Activated gamma-delta T cell treated with anti-CD3 and anti-CD28 coated beads, Interleukin-2, amount 50 U/mL, for 16 hours (primary cell): ENCODE measurements around the gene LIG1.

Source experiments
- DNase-seq: peaks from one replicate; pipeline ENCODE4 v3.0.0-alpha.2; 2020; ENCODE audit warnings: low read depth

The LIG1 gene

DNA sequence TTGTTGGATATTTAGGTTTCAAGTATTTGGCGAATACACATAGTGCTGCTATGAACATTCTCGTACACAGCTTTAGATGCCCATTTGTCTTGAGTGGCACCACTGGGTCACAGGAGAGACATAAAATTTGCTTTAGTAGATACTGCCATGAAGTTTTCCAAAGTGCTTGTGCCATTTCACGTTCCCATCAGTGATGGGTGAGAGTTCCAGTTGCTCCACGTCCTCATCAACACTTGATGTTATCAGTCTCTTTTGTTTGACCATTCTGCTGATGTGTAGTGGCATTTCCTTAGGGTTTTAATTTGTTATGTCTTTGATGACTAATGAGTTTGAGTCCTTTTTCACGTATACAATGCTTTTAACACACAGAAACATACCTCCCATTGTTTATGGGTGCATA lies 11.4 kb upstream of the LIG1 start:
- no peak for DNase-seq

DNA sequence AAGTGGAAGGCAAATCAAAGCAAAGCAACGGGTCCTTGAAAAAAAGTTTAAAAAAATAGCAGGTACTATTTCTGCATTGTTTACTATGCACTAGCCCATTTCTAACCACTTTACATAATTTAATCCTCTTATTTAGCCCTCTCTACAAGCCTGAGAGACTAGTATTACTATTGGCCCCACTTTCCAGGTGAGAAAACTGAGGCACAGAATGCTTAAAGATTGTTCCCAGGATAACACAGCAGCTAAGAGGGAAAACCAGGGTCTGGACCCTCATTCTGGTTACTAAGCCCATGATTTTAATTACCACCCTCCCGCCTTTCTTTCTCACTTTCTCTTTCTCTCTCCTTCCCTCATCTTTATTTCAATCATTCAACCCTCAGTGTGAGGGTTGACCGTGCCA lies 6.1 kb upstream of the LIG1 start:
- DNase-seq = no peak

DNA sequence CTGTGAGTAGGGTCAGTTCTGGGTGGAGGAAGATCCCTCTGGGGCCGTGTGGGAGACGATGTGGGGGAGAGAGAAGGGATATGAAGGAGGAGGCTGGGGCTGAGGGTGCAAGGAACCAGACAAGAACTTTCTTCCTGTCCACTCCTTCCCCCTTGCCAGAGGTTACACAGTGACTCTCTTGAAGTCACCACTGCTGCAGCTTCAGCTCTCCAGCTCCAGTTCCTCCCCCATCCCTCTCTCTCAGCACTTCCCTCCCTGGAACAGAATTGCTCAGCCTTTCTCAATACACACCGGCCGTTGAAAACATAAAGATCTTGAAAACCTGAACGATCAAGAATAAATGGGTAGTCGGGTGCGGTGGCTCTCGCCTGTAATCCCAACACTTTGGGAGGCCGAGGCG lies 5.4 kb upstream of the LIG1 start:
- DNase-seq = no peak

DNA sequence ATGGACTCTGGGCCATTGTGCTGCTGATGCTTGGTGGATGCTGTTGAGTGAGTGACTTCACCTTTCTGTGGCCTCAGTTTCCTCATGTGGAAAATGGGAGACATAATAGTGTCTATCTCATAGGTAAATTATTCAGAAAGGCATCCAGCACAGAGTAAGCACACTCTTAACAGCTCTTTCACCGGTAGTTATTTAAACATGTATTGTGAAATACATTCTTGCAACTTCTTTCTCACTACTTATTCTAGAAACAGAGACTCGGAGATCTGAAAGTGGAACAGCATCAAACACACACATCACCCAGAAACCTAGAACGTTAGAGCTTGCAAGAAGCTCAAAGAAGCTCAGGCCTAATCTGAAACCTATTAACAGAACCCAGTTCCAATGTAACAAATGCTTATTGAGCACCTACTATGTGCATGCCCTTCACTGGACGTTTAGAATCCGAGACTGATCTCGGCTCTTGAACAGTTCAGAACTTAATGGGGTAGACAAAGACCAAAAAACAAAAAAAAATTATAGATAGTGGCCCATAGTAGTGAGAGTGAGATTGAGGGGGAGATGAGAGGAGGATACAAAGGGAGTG lies 4.4 kb upstream of the LIG1 start:
- no peak for DNase-seq

DNA sequence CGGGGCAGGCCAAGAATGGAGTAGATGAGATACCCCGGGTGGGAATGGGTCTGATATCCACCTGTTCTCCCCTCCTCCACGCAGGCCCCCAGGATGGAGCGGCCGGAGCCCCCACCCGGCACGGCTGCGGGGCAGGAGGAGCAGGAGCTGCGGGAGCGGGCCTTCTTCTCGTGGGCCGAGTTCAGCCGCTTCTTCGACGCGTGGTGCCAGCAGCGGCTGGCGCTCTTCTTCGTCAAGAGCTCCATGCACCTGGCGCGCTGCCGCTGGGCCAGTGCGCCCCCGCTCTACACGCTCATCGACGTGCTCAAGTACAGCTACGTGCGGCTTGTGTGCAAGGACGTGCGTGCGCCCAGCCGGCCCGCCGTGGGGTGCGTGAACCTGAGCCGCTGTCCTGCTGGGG lies 1.6 kb upstream of the LIG1 start:
- no peak for DNase-seq

DNA sequence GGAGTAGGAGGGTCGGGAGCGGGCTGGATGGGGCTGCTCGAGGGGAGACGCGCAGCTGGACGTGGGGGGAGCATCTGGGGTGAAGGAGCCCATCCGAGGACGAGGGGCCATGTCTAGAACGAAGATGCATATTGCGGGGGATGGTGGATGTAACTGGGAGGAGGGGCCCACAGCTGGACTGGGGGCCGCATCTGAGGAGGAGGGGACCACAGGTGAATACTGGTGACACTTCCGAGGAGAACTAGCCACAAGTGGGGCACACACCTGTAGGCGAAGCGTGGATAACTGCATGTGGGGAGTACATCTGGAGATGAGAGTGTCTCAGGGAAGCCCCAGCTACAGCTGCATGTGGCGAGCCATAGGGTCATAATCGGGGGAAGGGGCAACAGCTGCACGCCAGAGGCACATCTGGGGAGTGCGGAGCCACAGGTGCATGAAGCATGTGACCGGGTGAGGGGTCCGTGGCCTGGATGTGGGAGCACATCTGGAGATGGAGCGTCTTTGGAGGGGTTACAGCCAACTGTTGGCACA lies 738 bp upstream of the LIG1 start:
- DNase-seq = no peak

DNA sequence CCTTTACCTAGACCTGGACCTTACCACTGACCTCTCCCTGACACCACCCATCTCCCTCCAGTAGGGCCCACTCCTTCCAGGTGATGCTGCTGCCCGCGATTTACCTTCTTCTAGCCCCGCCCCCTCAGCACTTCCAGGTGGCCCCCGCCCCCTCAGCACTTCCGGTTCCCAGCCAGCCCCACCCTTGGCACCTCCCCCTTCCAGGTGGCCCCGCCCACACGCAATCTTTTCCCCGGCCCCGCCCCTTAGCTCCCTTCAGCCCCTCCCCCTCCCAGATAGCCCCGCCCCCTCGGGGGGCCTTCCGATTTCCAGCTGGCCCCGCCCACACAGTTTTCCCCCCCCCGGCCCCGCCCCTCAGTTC lies 586 bp downstream of the LIG1 start:
- peak; percentile 89 for DNase-seq

DNA sequence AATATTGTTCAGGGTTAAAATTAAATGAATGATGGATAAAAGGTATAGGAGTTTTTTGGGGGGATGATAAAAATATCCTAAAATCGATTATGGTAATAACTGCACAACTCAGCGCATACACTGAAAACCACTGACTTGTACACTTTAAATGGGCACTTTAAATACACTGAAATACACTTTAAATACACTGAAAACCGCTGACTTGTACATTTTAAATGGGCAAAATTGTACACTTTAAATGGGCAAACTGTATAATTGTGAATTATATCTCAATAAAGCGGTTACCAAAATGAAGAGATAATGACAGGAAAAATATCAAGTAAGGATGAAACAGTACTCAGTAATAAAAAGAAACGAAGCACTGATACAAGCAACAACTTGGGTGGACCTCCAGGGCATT lies 1.5 kb downstream of the LIG1 start:
- no peak for DNase-seq

DNA sequence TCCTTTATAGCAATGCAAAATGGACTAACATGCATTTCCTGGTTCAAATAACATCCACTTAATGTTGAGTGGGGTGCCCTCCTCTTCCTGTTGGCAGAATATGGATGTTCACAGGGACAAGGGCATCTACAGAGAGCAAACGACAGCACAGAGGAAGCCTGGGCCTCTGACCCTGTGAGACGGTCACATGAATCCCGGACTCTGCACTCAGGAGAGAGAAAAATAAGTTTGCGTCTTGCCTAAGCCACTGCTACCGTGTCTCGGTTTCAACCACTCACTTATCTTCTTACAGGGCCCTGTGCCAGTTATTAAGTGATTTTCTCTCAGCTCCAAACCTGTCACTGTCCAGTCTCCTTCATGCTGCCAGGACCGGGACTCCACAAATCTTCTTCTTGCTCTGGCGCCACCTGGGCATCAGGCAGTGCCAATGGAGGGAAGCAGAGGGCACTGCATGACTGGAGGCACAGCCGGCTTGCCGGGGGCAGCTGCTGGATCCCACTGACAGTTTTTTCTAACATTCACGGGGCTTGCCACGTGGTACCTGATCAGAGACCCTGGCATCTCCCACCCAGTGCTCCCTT lies 11.8 kb downstream of the LIG1 start:
- DNase-seq = no peak

DNA sequence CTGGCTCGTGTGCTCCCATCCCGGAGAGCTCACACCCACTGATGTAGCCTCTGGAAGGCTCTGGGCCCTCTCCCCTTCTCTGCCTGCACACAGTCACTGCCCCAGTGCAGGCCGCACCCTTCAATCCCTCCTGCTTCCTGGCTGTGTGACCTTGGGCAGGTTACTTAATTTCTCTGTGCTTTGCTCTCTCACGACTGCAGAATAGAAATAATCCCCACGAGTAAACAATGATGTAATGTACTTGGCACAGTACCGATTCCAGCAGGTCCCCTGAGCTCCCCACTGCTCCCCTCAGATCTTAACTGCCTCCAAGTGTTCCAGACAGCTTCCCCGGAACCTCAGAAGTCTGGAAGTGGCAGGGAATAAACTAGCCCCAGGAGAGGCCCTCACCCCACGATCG lies 16.1 kb downstream of the LIG1 start:
- DNase-seq = no peak

DNA sequence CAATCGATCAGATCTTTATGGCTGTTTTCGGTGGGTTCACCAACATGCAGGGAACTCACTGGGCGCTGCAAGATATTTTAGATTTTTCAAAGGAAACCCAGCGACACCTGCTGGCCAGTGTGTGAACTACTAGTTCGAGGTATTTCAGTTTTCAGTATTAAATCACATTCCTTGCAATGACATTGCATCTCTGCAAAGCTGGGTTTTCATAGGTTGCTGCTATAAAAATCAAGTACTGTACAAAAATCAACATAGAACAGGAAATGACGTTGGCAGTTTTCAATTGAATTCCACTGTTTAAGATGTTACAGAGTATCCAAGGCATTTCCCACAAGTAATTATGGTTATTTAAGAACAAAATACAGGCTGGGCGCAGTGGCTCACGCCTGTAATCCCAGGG lies 17.6 kb downstream of the LIG1 start:
- peak; percentile 54 for DNase-seq

DNA sequence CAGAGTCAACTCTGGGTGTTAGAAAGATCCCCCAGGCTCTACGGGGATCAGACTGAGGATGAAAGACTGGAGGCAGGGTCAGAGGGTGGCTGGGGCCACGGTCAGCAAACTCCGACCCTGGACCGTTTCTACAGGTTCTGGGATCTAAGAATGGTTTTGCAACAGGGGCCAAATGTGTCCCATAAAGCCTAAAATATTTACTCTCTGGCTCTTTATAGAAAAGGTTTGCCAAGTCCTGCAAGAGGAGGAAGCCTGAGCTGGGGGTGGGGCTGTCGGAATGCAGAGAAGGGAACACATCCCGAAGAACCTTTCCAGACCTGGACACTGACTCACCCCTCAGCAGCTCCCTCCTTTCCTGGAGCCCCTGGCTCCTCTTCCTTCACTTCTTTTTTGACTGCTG lies 20.7 kb downstream of the LIG1 start:
- no peak for DNase-seq

DNA sequence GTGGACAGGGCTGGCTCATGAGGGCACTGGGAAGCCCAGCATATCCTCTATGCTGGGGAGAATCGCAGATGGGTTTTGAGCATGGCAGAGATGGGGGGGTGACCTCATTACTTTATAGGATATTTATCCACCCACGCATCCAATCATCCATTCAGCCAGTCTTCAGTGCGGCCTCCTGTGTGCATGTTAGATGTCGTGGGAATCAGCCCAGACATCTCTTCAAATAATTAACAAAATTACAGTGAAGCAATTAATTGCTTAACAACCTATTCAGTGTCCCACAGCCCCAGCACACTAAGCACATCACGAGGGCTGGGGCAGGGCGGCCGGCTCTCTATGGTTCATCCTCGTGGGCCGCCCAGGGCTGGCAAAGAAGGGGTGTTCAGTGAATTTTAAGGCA lies 21.6 kb downstream of the LIG1 start:
- no peak for DNase-seq

DNA sequence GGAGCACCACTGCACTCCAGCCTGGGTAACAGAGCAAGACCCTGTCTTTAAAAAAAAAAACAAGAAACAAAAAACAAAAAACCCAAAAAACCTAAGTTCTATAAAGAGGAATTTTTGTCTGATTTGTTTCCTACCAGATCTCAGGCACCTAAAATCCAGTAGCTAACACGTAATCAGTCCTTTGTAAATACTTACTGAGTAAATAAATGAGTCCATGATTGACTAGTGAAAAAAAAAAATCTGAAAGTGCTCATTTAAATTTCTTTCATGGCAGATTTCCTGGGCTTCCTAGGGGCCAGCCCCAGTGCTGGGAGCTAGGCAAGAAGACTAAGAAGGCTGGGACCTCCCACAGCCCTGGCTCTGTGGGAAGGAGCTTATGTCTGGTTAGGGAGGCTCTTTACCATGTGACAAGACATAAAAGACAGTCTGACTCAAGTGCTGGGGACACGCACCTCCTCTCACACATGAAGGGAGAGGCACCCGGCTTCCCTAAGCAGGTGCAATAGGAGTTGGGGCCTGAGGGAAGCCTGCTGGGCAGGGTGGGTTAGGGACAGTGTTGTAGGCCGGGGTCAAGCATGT lies 22.5 kb downstream of the LIG1 start:
- no peak for DNase-seq

DNA sequence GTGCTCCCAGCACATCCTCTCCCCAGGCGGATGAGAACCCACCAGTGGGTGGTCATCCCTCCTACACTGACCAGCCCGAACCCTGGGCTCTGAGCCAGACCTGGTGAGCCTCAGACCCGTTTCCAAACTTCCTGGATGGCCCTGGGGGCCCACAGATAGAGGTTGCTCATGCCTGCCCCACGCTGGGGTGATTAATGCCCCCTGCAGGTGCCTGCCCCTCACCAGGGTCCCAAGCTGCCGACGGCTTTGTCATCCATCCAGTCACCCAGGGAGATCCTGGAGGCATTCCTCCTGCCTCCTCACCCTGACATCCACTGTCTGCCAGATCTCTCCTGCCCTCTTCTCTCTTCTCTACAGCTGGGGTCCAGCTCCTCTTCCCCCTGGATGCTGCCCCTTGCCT lies 31.1 kb downstream of the LIG1 start:
- no peak for DNase-seq

DNA sequence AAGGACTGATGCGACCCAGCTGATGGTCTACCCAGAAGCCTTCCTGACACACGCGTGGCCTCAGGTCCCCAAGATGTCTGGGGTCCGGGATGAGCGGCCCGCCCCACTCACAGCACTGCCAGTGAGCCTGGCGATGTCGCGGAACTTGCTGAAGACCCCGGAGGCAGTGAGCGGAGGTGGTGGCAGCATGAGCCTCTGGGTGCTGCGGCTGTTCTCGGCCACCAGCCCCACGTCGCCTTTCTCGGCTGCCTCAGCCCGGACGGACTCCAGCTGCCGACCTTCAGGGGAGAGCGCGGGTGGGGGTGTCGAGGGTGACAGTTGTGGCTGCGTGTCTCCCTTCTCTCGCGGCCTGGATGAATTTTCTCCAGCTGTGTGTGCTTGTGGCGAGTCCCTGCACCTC lies 32.7 kb downstream of the LIG1 start:
- no peak for DNase-seq

DNA sequence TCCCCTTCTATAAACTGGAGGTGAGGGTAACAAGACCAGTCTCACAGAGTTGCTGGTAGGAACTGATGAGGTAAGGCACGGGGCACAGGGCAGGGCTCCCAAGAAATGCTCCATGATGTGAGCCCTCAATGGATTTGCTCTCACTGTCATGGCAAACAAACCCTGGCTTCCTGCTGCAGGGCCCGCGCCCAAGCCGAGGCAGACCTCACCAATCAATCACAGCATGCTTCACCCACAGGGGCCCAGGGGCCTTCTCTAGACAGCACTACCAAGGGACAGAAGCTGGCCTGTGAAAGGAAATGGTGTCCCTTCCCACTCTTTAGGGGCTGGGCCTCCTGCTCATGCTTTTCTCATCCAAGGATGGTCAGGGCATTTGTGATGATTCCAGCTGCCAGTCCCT lies 33.6 kb downstream of the LIG1 start:
- no peak for DNase-seq

DNA sequence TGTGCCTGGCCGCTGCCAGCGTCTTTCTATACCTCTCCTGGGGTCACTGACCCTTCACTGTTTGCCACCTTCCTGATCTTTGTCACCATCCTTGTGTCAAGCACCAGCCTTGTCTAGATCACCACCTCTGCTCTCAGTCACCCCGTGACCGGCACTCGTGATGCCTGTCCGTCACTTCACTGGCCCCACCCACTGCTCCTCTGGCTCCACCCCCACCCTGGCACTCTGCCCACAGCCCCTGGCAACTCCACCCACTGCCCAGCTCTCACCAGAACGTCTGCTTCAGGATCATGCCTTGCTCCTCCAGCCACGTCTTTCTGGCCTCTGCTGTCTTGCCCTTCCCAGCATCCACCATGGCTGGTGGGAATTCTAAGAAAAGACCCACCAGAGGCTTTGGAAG lies 34.7 kb downstream of the LIG1 start:
- no peak for DNase-seq

DNA sequence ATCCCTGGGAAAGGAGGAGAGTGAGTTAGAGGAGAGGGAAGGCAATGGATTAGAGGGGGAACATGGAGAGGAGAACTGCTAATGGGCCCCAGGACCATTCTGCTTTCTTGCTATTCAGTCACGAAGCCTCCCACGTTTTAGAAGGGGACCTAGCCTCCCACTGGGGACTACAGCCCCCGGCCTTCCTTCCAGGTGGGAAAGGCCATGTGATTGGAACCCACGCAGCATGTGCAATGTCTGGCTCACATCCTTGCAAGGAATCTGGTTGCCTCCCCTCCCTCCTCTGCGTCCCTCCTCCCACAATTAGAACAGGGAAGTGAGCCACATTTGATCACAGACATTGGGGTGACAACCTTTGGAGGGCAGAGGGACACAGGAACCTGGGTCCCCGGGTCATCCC lies 37.0 kb downstream of the LIG1 start:
- DNase-seq = no peak

DNA sequence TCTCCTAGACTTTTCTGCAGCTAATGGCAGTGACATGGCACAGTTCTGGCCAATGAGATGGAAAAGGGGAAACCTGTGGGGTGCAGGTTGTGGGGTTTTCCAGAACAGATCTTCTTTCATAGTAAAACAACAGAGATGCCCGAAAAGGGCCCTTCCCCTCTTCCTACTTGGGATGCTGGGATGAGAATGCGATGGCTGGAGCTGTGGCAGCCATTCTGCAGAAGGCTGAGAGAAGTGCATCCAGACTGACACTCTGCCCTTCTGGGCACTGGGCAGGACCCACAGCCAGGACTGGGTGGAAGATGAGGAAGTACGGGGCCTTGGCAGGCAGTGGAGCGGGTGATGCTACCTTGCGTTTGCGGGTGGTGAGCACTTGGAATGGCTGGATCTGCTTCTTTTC lies 42.6 kb downstream of the LIG1 start:
- DNase-seq = no peak

DNA sequence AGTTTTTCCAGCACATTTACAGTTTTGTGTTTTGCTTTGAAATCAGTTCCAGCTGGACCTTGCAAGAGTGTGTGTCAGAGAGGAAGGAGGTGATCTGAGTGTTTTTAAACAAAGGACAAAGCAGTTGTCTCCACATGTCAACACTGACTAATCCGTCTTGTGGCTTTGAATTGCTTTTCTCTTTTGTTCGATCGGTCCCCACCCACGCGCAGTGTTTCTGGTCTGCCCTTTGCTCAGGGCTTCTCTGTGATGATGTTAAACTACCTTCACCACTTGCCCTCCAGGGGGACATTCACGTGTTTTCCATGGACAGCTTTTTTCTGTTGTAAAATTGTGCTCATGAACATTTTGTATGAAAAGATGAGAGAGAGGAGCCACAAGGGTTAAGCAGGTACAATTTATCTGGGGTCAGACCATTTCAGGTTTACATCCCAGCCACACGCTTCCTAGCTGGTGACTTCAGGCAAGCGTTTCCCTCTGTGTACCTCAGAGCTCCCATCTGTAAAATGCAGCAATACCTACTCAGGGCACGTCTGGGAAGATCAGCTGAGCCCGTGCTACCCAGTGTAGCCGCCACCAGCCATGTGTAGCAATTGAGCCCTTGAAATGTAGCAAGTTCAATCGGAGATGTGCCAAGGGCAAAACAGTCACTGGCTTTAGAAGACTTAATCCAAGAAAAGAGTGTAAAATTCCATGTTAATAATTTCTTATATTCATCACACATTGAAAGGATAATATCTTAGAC lies 46.1 kb downstream of the LIG1 start:
- no peak for DNase-seq

DNA sequence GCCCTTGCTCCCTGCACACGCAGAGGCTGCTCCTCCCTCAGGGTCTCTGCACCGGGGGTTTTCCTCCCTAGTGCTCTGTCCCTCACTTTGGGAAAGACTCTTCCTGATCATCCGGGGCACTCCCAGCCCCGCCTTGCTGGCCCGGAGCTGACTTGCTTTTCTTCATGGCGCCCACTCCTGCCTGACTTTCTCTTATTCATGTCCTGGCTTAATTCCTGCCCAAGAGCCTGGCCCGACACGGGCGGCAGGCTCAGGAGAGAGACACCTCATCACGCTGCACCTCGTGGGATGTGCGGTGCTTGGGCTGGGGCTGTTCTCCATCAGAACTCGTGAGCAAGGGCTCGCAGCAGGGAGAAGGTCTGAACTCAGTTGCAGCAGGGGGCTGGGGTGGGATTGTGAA lies 47.7 kb downstream of the LIG1 start:
- DNase-seq = no peak

DNA sequence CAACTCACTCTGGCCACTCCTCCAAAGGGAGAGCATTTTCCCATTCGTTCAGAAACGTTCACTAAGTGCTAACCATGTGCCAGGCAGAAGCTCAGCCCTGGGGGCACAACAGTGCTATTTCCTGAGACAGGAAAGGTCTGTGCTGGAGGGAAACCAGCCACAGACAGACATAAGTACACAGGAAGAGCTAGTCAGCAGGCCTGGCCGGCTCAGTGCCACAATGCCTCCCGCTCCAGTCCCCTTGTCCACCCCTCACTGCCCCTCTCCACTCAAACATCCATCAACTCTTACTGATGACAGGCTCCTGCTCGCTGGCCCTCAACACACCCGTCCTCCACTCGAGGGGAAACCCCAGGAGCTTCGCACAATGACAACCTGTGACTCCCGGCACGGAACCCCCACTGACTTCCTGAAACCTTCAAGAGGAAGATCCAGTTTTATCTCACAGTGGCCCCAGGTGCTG lies 48.2 kb downstream of the LIG1 start:
- DNase-seq = no peak
